COLO668 (cell line): ENCODE results near the gene COL23A1.
A peak's percentile ranks its signal among the peaks of the same experiment; 100 is the strongest.
"Not testable (repeated sequence)": the region's sequence is repeated elsewhere in the genome, so short reads cannot be mapped to it uniquely, and the experiment has no call there.

Experiments
- DNase-seq: peaks from one replicate; lab custom pipeline; 2025; ENCODE audit not compliant: unreplicated experiment; lab: John Stamatoyannopoulos, UW

The COL23A1 gene

DNA sequence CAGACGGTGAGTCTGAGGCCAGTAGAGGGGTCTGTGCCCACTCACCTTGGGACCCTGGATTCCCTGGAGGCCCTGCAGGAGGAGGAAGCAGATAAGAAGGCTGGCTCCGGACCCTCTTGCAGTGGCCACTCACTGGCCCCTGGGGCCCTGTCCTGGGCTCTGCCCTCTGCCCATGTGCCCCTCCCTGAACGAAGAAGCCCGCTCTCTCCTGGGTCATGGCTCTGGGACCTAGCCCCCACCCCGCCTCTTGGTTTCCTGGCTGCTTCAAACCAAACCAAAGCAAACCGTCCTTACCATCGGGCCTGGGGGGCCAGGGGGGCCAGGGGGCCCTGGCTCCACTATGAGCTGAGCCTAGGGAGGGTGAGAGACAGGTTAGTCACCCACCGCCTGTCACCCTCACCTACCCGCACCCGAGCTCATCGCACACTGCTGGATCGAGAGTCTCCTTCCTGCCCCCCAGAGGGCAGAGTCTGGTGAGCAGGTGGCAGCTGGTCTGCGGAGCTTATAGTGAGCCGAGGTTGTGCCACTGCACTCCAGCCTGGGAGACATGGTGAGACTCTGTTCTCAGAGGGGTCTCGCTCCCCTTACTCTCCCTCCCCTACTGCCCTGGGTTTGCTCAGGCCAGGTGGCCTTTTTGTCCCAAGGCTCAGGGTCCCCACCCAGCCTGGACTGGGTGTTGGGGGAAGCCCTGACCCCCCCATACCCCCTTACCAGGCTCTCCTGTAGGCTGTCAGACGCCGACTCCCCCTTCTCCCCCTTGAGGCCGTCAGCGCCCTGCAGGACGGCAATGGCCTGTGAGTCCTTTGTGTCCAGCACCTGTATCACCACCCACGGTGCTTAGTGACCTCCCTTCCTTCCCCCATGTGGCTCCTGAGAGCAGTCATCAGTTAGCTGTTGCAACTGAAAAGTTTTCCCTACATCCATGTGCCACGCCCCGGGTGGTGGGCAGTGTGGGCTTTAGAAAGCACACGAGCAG lies 342.4 kb downstream of the COL23A1 start:
- peak; percentile 3 for DNase-seq

DNA sequence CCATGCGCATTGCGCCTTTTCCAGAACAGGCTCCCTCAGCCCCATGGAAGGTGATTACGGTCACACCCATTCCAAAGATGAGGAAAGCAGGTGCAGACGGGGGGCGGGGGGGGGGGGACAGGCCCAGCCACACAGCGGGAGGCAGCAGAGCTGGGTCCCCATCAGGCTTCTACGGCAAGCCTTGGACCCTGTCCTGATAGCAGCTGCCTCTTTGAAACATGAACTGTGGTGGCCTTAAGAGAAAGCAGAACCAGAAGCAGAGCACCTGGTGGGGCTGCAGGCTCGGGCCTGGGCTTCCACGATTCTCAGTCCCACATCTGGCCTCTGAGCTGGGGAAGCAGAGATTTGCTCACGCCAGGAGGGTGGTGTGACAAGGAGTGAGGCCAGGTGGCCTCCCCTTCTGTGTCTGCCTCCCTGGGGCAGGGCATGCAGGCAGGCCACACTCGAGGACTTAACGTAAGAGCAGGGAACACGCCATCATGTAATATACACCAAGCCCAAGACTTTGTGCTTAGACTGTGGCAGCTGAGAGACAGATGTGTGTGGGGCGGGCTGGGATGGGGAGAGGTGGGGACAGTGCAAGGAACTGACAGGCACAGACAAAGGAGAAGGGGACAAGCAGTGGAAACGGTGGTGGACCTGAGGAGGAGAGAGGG lies 343.4 kb downstream of the COL23A1 start:
- peak; percentile 38 for DNase-seq

DNA sequence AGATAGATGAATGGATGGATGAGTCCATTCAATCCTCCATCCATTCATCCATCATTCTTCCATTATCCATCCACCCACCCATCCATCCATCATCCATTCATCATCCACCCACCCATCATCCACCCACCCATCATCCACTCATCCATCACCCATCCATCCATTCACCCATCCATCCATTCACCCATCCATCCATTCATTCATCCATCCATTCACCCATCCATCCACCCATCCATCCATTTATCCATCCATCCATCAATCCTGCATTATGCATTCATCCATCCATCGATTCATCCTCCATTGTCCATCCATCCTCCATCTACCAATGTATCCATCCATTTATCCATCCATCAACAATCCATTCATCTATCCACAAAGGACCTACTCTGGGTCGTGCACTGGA lies 344.8 kb downstream of the COL23A1 start:
- DNase-seq = no peak

DNA sequence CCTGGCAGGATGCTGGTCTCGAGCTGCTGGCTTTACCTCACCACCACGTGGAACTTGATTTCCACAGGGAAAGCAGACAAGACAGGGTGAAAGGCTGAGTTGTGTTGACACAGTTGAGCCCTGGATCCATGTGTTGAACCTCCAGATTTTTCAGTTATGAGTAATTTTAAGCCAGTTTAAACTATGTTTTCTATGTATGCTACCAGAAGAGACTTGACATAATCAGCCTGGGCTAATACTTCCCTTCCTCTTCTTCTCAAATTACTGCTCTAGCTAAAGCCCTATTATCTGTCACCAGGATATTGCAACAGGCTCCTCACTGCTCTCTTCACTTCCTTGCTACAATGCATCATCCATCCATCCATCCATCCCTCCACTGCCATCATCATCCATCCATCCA lies 345.6 kb downstream of the COL23A1 start:
- DNase-seq = no peak

DNA sequence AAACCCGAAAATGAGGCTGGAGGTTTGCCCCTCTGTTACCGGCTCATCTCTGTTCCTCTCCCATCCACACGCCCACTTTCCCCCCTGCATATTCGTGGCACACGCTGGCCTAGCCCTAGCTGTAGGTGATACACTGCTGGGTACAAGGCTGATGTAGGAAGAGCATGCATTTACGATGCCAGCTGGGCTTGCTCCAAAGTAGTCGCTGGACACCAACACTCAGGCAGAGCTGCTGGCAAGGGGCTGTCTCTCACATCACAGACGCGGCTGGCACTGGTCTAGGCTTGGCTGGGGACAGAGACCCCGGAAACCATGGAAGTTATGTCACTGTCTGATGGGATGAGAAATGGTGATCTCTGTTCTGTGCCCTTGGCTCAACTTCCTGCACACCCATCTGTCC lies 347.8 kb downstream of the COL23A1 start:
- DNase-seq = no peak

DNA sequence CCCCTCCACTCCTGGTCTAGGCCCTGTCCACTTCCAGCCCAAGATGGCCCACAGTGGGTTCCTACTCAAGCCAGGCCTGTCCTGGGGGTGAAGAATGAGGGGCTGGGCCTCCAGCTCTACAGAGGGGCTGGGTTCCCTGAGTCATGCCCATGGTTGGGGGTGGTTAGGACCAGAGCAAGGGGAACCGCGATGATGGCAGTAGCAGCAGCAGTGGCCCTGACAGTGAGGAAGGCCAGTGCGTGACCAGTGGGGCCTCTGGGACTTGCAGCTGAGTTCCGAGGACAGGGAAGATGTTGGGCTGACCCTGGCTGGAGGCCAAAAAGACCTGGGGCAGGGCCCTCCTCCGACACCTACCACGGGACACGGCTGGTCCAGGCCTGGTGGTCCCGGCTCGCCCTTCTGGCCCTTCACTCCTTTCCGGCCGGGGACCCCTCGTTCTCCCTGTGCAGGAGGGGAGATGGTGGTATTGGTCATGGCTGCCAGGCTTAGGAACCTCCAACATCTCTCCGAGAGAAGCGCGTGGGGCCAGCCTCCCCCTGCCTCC lies 348.4 kb downstream of the COL23A1 start:
- no peak for DNase-seq

DNA sequence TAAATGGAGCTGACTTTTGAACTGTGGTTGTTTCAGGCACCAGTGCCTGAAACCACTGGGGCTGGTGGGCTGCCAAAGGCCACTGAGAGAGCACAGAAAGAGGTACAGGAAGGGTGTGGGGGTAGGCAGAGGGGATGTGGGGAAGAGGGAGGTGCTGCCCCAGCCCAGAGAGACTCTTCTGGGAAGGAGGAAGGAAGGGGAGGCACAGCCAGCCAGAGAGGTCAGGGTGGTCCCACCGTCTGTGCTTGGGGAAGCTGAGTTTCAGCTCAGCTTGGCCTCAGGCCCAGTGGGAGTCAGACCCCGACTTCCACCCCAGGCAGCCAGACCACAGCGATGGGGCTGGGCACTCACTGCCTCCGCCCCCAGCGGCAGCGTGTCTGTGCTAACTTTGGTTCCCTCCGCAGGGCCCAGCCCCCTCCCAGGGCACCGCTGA lies 348.9 kb downstream of the COL23A1 start:
- DNase-seq = no peak

DNA sequence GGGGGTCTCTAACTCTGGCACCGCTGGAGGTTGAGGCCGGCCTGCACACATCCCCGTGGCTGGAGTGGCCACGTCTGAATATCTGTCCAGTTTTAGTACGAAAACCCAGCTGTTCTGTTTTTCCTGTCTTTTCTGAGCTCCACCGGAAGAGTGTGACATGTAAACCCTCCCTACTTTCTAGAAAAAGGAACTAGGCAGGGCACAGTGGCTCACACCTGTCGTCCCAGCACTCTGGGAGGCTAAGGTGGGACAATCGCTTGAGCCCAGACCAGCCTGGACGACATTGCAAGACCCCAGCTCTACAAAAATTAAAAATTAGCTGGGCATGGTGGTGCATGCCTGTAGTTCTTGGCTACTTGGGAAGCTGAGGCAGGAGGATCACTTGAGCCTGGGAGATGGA lies 349.4 kb downstream of the COL23A1 start:
- no peak for DNase-seq

DNA sequence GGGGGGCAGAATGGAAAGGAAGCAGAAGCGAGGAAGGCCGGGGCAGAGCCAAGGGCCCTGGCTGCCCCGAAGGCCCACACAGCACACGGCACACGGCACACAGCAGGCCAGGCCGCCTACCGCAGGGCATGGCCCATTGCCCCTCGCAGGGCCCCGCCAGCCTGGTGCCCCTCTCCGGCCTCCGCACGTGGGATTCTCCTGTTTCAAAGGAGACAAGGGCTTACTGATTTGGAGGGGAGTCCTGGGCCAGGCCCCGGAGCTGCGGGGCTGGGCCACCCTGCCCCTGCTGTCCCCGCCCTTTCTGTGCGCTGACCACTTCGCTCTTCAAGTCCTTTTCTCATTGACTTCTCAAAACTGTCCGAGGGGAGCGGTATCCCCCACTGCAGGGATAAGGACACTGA lies 349.9 kb downstream of the COL23A1 start:
- DNase-seq = no peak

DNA sequence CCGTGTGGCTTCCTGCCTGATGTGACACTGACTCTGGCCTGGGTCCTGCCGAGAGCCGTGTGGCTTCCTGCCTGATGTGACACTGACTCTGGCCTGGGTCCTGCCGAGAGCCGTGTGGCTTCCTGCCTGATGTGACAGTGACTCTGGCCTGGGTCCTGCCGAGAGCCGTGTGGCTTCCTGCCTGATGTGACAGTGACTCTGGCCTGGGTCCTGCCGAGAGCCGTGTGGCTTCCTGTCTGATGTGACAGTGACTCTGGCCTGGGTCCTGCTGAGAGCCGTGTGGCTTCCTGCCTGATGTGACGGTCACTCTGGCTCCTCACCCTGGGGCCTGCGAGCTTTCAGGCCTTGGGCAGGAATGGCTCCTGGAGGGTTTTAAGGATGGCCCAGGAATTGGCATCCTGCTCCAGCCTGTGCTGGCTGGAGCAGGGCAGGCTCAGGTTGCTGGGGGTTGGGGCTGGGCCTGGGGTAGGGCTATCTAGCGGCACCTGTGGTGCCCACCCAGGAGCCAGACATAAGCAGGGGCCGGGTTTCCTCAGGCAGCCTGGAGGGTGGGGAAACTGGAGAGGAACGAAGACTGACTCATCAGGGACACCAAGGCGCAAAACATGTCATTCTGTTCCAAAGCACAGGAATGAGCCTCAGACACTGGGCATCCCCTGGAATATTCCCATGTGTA lies 350.4 kb downstream of the COL23A1 start:
- not testable (repeated sequence) for DNase-seq

DNA sequence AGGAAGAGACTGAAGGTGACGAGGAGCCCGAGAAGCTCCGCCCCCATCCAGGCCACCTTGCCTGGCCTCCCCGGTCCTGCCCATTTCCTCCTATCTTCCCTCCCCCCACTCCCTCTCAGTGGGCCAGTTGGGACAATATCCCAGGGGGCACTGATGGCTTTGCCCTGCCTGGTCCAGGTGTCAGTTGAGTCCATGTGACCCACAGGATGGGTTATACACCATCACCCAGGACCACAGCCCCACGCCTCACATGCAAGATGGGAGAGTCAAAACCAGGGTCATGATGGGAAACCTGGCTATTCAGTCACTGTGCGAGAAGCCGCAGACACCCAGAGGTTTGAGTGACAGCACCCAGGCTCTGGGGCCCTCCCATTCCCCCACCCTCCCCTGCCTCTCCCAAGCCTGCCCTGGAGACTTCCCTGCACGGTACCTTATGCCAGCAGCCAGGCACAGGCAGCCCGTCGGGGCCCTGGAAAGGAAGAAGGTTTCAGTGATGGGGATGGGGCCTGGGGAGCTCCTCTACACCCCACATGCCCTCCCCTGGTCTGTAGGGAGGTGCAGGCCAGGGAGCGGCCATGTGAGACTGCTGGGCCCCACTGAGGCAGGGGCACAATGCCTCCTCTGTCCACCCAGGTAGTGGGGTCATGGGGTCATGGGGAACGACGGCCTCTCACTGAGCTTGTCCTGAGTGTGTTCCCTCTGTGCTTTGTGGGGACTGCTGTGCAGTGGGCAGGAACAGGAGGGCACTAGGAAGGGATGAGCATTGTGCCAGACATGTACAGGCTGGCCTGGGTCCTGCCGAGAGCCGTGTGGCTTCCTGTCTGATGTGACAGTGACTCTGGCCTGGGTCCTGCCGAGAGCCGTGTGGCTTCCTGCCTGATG lies 351.2 kb downstream of the COL23A1 start:
- no peak for DNase-seq

DNA sequence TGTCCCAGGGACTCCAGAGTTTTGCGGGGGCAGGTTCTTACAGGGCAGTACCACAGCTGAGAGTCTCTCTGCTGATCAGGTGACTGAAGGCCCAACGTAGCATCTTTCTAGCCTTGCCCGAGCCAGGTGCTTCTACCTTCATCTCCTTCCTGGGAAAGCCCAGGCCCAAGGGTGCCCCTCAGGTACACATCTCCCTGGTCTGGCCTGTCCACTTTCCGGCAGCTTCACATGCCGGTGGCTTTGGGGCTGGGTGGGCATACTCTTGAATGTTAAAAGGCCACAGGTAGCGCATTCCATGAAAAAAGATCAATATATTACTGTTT lies 351.9 kb downstream of the COL23A1 start:
- no peak for DNase-seq

DNA sequence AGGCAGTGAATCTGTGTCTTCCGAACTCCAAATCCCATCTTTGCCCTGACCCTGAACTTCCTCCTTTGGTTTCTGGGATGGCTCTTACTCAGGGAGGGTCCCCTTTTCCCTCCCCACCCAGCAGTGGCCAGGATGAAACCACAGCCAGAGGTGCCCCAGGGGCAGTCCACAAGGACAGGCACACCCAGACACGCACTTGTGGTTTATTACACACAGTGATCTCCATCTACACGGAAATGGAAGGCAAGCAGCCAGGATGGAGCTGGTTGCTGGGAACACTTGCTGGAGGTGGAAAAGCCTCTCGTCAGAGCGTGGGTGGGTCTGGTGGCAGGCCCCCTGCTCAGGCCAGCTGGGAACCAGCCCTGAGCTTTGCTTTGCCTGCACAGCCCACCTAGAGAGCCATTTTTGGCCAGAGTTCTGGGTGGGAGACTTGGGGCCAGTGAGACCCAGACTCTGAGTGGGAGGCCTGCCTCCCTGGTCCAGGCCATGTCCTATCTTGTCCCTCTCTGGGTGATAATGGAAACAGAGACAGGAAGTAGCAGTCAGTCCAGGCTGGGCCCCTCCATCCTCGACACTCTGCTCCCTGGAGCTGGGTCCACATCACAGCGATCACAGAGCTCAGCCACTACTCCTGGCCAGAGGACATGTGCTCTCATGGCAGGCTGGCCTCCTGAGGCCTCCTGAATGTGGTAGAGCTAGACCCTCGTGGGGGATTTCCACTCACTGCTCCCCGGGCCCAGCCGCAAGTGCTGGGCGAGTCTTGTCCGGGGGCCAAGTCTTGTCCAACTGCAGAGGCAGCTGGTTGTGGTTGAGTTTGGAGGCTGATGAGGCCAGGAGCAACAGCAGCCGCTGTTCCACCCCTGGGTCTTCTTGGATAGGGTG lies 352.5 kb downstream of the COL23A1 start:
- no peak for DNase-seq

DNA sequence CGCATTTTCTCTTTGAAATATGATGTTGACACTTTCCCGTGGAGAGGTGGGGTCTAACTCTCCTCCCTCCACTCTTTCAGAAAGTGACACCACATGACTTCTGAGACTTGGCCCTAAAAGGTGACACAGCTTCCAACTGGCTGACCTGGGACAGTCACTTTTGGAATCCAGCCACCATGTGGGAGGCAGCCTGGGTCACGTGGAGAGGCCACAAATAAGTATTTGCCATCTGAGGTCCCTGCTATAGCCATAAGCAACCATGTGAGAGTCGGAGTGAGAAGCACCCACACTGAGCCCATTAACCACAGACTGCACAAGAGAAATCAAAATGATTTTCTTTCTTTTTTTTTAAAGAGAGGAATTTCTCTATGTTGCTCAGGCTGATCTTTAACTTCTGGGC lies 353.5 kb downstream of the COL23A1 start:
- DNase-seq = no peak

DNA sequence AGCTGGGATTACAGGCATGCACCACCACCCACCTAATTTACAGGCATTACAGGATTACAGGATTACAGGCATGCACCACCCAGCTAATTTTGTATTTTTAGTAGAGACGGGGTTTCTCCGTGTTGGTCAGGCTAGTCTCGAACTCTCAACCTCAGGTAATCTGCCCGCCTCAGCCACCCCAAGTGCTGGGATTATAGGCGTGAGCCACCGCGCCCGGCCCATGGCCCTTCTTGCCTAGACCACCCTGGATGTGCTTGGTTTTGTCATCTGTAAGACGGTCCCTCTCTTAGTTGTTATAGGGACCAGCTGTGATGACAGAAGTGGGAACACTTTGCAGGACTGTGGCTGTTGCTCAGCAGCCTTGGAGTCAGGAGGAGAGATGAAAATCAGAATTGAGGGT lies 354.1 kb downstream of the COL23A1 start:
- DNase-seq = no peak

DNA sequence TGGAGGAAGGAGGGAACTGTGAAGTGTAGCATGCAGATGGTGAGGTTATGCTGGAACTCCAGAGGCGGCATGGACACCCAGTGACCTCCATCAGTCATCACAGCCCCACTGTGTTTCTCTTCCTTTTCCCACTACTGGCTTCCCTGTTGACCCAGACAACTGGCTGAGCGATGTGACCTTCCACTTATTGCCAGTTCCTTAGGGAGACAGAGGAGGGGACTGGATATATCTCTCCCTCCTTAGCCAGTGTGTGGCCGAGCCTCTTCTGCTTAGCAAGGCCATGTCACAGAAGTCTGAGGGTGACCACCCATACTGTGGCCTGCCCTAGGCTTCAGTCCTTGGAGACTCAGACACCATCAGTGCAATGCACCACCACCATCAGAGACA lies 354.6 kb downstream of the COL23A1 start:
- DNase-seq = no peak

DNA sequence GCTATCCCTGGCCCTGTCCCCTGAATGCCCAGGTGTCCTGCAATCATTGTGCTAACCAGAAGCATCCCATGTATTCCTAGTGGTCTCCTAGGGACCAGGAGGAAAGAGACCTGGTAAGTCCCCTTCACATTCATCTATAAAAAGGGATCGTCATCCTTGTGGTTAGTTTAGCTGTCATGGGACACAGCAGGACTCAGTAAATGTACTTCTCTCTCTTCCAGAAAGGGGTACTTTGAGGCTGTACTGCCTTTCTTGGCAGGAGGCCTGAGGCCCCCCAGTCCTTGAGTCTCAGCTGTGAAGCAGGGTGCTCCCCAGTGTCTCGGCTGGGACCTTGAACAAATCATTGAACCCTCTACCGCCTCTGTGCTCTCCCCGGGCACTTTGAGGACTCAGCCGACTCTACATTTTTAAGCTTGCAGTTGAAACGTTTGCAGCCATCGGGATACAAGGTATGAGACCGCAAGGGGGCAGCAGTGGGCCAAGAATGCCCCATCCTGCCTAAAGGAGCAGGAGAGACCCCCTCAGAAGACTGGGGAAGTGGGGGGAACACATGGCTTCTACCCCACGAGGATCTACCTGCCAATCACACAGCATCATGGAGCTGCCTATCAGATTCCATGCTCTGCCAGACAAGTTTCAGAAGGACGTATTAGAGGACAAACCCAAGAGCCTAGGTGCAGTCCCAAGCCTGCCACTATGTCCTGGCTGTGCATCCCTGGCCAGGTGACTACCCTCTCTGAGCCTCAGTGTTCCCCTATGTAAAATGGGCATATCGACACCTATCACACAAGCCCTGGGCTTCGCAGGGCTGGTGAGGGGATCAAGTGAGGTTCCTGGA lies 355.2 kb downstream of the COL23A1 start:
- peak; percentile 42 for DNase-seq

DNA sequence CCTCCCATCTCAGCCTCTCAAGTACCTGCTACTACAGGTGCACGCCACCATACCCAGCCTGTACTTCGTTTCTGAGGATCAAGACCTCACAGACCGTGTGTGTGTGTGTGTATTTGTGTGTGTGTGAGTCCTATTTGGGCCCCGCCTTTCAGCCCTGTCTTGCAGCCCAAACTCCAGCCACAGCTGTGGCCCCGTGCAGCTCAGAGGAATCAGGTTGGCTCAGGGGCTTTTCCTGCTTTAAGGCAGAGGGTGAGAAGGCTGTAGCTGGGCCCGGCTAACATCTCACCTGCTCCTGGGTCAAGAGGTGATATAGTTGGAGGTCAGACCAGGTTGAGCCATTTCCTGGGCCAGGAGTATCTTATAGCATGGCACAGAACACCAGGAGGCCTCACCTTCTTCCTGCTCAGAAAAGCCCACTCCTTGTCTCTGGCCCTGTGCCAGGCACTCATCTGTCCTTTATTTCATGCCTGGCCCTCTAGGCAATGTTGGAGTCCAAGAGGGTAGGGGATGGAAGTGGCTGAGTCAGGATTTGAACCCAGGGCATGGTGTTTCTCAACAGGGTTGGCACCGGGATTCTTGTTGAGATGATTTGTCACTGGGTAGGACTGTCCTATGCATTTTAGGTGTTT lies 356.0 kb downstream of the COL23A1 start:
- no peak for DNase-seq
